HL-60/S4 treated with retinoic acid at 250 ng/mL for 4 days and 3 days (cell line): Measurements from ENCODE around the gene CERS6.
"Not testable (repeated sequence)": the region's sequence is repeated elsewhere in the genome, so short reads cannot be mapped to it uniquely, and the experiment has no call there.

Experiments
- in situ Hi-C: fragments of 300-500 bp; cut with MboI; formaldehyde crosslinking; loops from 2 replicates; pipeline ENCODE4 v1.7.0; 2022; ENCODE audit warnings: low sequenced_read_pairs

The CERS6 gene

DNA sequence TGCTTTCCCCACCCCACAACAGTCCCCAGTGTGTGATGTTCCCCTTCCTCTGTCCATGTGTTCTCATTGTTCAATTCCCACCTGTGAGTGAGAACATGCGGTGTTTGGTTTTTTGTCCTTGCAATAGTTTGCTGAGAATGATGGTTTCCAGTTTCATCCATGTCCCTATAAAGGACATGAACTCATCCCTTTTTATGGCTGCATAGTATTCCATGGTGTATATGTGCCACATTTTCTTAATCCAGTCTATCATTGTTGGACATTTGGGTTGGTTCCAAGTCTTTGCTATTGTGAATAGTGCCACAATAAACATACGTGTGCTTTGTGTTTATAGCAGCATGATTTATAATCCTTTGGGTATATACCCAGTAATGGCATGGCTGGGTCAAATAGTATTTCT lies 335.1 kb downstream of the CERS6 start:
- in situ Hi-C loops: not testable (repeated sequence)

DNA sequence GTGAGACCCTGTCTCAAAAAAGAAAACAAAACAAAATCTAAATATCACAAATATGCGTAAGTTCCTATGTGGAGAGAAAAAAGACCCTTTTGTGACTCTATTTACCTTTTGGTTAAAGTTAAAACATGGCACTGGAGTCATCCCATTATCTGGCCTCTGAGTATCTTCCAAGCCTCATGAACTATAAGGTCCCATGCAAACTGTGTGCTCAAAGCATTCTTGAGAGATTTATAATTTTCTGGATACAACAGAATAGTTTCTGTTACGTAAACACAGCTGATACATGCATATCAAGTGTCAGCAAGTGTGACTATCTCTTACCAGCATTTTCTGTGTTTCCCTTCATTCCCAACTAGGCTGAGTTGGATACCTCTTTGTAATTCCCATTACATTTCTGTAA lies 337.5 kb downstream of the CERS6 start:
- in situ Hi-C loops: no loop called here

DNA sequence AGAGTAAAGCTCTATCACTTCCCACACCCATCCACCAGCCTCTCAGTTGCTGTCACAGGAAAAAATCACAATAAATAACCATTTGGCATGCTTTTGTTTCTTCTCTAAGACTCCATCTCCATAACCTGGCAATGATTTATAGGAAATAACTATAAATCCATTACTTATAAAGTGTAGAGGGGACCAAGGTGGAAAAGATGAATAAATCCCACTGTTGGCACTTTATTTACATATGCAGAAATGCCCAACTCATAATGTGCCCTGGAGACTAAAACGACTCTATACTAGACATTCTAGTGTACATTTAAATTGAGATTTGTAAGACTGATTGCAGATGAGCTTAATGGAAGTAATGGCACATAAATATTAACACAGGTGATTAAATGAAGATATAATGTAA lies 338.9 kb downstream of the CERS6 start:
- in situ Hi-C loops: no loop called here

GRCh38 chr2:168796090-168796577 lies 340.1 kb downstream of the CERS6 start:
- in situ Hi-C loops: no loop called here

- in situ Hi-C loops: no loop called here
Measured at GRCh38 chr2:168796583-168797285, 340.7 kb downstream of the CERS6 start.

GRCh38 chr2:168797286-168797655 lies 341.2 kb downstream of the CERS6 start:
- in situ Hi-C loops: no loop called here

GRCh38 chr2:168798076-168798887 lies 342.2 kb downstream of the CERS6 start:
- in situ Hi-C loops: no loop called here

DNA sequence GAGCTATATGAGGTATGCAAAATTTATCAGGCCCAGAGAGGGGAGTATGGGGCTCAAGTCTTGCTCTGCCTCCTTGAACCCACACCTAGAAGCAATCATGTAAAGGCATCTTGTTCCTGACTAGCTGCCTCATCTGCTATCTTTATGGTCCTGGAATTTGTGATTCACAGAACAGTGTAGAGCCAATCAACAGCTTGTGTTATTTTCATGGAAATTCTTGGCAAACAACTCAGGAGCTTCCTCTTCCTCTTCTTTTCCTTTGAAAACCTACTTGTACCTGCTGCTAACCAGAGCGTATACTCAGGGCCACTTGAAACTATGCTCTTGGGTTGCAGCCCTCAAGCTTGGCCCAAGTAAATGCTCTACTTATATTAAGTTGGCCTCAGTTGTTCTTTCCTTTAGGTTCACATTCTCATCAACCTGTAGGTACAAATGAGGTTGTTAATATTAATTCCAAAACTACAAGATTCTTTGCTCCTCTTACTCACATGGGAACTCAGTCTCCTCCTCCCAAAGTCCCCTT lies 342.9 kb downstream of the CERS6 start:
- in situ Hi-C loops: no loop called here

- in situ Hi-C loops: no loop called here
Measured at GRCh38 chr2:168801471-168801870, 345.4 kb downstream of the CERS6 start.

GRCh38 chr2:168801961-168802858 lies 346.1 kb downstream of the CERS6 start, which contains the start of gene NOSTRIN:
Gene NOSTRIN, plus strand, starts transcription at chr2:168802637. Its CDS starts 10 bp downstream, at chr2:168802647.
- in situ Hi-C loops: no loop called here

DNA sequence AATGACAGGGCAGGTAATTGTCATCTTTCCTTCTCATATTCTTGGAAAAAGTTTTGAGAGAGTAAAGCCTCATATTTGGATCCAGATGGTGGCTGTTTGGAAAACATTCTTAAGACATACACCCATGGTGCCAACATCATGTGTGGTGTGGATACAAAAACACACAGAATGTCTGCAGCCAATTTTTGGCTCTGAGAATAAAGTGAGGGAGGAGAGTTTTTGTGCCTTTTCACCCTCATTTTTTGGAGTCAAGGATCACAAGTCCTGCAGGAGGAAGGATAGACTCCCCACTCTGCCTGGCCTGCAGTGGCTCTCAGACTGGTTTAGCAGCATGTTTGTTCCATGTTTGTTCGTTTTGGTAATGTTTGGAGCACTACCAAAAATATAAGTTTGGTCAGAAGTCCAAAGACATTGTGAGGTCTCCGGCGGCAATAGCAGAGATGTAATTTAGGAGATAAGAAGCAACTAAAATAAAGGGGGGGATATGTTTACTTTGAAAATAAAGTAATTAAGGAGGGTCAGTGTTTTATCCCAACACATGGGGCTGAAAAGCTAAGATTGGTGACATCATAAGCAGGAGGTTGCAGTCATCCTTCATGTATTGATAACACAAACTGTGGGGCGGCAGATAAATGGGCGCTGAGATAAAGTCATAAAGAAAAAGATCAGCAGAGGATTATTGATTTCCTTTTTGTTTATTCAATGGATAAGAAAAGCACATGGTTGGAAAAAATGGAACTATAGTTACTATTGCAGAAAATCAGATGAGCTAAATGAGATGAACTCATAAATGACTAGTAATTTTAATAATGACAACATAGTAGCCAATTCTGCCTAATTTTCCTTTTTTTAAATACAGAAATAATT lies 347.0 kb downstream of the CERS6 start:
- in situ Hi-C loops: no loop called here

- in situ Hi-C loops: no loop called here
Measured at GRCh38 chr2:168804214-168804613, 348.1 kb downstream of the CERS6 start.

DNA sequence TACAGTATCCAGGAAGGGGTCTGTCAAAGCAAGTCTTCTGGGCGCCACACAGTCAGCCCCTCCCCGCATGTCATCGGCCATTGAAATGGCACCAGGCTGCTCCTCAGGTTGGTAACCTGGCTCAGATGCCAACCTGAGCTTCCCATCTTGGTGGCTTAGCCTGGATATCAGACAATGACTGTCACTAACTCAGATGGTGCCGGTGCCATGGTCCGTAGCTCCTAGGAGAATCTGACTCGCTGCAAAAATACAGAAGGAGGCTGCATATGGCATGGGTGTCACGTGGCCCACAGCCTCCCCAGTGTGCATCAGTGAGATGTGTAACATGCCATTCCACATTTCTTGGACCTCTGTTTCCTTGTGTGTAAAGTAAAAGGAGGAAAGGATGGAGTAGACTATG lies 349.5 kb downstream of the CERS6 start:
- in situ Hi-C loops: no loop called here

DNA sequence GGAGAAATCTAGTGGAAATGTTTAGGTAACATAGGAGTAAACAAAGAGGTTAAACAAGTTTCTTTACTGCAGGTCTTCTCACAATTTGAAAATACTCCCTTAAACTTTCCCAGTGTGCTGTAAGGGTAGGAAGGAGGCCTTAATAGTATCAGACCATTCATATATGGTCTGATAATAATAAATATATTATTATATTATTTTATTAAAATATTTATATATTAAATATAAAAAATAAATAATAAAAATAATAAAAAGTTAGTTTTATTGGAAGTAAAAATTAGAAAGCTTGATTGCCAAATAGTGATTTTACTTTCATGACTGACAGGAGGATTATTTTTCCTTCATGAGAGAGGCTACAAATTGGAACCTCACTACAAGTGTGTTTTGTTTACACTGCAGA lies 353.5 kb downstream of the CERS6 start:
- in situ Hi-C loops: no loop called here

GRCh38 chr2:168810235-168810634 lies 354.2 kb downstream of the CERS6 start:
- in situ Hi-C loops: no loop called here

- in situ Hi-C loops: no loop called here
Measured at GRCh38 chr2:168811696-168812095, 355.6 kb downstream of the CERS6 start.

DNA sequence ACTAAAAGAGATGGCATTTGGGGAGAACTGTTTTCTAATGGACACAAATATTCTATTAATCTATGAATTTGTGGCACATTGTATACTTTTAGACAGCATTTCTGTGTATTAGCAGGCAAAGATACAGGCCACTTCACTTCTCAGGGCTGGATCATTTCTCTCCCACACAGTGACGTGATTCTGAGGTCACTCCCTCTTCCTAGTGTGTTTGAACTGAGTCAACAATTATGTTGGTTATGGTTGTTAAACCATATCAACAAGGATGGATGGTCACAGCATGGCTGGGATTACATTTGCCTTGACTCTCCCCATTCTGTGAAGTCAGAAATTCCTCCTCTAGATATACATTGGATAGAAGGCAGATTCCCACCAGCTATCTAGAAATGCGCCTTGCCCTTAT lies 358.0 kb downstream of the CERS6 start:
- in situ Hi-C loops: no loop called here

DNA sequence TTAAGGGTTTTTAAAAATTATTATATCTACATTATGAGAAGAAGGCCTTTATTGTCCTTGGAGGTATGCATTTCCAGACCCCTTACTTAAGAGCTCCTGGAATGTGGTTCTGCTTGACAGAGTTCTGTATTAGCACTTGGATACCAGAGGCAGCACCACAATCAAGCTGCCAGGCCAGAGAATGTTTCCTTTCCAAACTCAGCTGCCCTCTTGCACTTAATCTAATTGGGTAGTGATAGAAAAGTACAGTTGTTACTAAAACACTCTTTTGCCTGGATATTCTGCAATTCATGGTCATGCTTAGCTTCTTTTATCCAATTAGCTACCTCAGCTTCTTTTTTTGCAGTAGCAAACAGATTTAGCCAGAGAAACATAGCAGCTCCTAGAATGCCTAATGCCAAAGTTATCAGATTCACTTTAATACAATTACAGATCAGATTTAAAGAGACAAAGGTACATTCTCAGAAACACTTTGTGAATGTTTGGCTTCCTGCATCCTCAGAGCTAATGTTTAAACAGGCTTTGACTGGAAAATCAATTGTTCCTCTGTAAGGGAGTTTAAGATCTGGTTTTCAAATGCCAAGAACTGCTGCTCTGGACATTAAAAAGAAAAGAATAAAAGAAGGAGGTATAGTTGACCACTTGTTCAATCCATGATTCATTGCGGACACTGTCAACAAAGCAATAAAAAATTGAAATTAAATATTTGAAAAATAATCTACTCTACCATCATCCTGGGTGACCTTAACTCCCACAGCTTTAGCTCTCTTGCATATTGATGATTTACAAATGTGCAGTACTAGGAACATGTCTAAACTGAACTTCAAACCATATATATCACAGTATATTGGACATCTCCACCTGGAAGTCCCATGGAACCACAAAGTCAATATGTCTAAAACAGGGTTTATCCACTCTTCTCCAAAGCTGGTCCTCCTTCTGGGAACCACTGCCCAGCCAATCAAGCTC lies 359.2 kb downstream of the CERS6 start:
- in situ Hi-C loops: no loop called here

DNA sequence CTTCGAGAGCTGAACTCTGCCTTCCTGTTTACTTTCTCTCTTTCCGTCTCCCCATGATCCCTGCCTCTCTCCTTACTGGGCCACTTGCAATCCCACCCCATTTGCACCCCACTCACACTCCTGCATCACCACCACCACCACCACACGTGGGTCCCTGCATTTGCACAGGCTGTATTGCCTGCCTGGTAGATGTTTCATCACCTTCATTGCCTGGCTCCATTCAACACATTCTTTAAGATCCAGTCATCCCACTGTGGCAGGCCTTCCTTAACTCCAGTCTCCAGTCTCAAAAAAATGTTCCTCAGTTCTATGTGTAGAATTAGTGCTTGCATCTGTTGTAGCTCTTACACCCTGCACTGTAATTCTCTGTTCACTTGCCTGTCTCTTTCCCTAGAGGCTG lies 360.3 kb downstream of the CERS6 start:
- in situ Hi-C loops: no loop called here
